Spleen (tissue), 11 donors: ENCODE measurements around the gene SF3A1. TPM values are rescaled to one million over a fixed set of nuclear protein-coding genes. Genes with fewer than 3 reads are reported as not detected.

Experiments
- DNase-seq: peaks from one replicate; pipeline ENCODE4 v3.0.0-alpha.2; 2020
- H3K27ac ChIP-seq, 8 donors: fragments of 200-600 bp; sonication (generic) in 7 of 8; 1 replicate in 4 of 8; 2 replicates in 4 of 8; pipeline versions ENCODE4 v1.5.0 to v1.8.0; 2016 to 2021; ENCODE audit warnings: inconsistent platforms in 4 of 8, mild to moderate bottlenecking in 4 of 8, moderate library complexity in 1 of 8
- H3K27me3 ChIP-seq, 7 donors: fragments of 200-600 bp; sonication (generic) in 6 of 7; replicated peaks in 1 of 7; 1 replicate in 4 of 7; 2 replicates in 3 of 7; pipeline versions ENCODE4 v1.5.0 to v1.8.0; 2016 to 2021; ENCODE audit warnings: inconsistent platforms in 3 of 7, mild to moderate bottlenecking in 1 of 7
- H3K36me3 ChIP-seq, 6 donors: fragments of 200-600 bp; sonication (generic) in 5 of 6; 1 replicate in 4 of 6; 2 replicates in 2 of 6; pipeline versions ENCODE4 v1.5.0 to v1.8.0; 2016 to 2021; ENCODE audit warnings: inconsistent platforms in 2 of 6
- H3K4me1 ChIP-seq, 6 donors: fragments of 200-600 bp; sonication (generic) in 5 of 6; 1 replicate in 3 of 6; 2 replicates in 3 of 6; pipeline versions ENCODE4 v1.5.0 to v1.8.0; 2016 to 2021; ENCODE audit warnings: inconsistent platforms in 3 of 6
- H3K4me3 ChIP-seq, 8 donors: fragments of 200-600 bp; sonication (generic) in 7 of 8; 1 replicate in 4 of 8; 2 replicates in 4 of 8; pipeline versions ENCODE4 v1.5.0 to v1.8.0; 2016 to 2021; ENCODE audit warnings: inconsistent platforms in 4 of 8, mild to moderate bottlenecking in 4 of 8, moderate library complexity in 2 of 8
- H3K9me3 ChIP-seq, 8 donors: fragments of 200-600 bp; sonication (generic) in 7 of 8; 1 replicate in 4 of 8; 2 replicates in 4 of 8; pipeline versions ENCODE4 v1.5.0 to v1.8.0; 2016 to 2021; ENCODE audit warnings: inconsistent platforms in 4 of 8
- CTCF ChIP-seq, 11 experiments: fragments of 200-600 bp in 7 of 11; fragments of 450-650 bp in 4 of 11; sonication (generic) in 4 of 11; IDR thresholded peaks in 8 of 11; conservative IDR thresholded peaks in 3 of 11; 1 replicate in 7 of 11; 2 replicates in 4 of 11; pipeline versions ENCODE4 v1.4.0 to v1.8.0; 2016 to 2021; ENCODE audit warnings: antibody characterized with exemption in 11 of 11, inconsistent platforms in 4 of 11, mild to moderate bottlenecking in 1 of 11
- POLR2A ChIP-seq, 3 donors: fragments of 450-650 bp; IDR thresholded peaks; one replicate each; pipeline ENCODE4 v1.5.1; 2017; ENCODE audit warnings: antibody characterized with exemption in 3 of 3, mild to moderate bottlenecking in 1 of 3
- POLR2AphosphoS5 ChIP-seq, 3 donors: sonication (generic); formaldehyde crosslinking; IDR thresholded peaks; one replicate each; pipeline ENCODE4 v1.5.1; 2017; ENCODE audit warnings: antibody characterized with exemption in 3 of 3
- WGBS, 5 donors: extraction: QIAGEN DNeasy Blood & Tissue Kit in 3 of 5; methylation state at CpG; one replicate each; pipeline versions ENCODE4 v1.1.5 to v1.1.7; 2013 to 2018; 5-methylcytosine and 5-hydroxymethylcytosine counted together
- intact Hi-C: fragments of 100-400 bp; cut with DNase I; formaldehyde crosslinking; loops from one replicate; pipeline ENCODE4 v1.15.0; 2023; ENCODE audit warnings: low total_unique reads
- polyA plus RNA-seq, 3 donors: library from polyadenylated mRNA; stranded (reverse); fragments of 200-250 nt; gene quantifications; one replicate each; pipeline ENCODE4 v1.2.1, GENCODE V29; 2013
- total RNA-seq, 7 donors: library from RNA; depleted of rRNA in 3 of 7; stranded (reverse); fragments of >200 nt in 3 of 7; fragmentation: NEBNext Ultra II Directional in 4 of 7; extraction: Animal tissue kit (Norgen Biotek cat#: 25700) in 4 of 7; gene quantifications; one replicate each; pipeline versions ENCODE4 v1.1.0 to v1.2.1, GENCODE V29; 2016 to 2021
- donor health status: healthy with polysubstance abuse.
- donor health status: DM: no; HTN: no; CAD: no; lungs with moderate emphysema.
- donor health status: DM: no; HTN: no; CAD: no.
- donor health status: Bipolar disorder and iron deficiency.
- donor health status: healthy.
- donor health status: DM: no; HTN: no; CAD: no.
- donor health status: DM: yes; HTN: yes; CAD: no.

Gene SF3A1
- total and polyA plus RNA-seq, 10 donors = 14.9 to 223 (median 175) TPM

- intact Hi-C loops = no loop called here
- H3K4me1 ChIP-seq = peaks cover 0 to 33% (median 20%) of the 10 kb centered on the region in 6 donors
- H3K9me3 ChIP-seq = no peaks in the 10 kb centered on the region
- no peak overlapping the region for H3K4me3 ChIP-seq
- no peaks in the 10 kb centered on the region for H3K36me3 ChIP-seq
- no peak for DNase-seq
- 58 to 70% (median 67%) methylated on average over 24 to 25 of the region's 25 CpGs for WGBS, 5 donors
- H3K27ac ChIP-seq = no peak overlapping the region
- no peak for TF ChIP-seq CTCF (IDR thresholded peaks at IDR 0.05 in 8 of 11, conservative IDR thresholded peaks at IDR 0.05 in 3 of 11)
- no peak for TF ChIP-seq POLR2A (IDR thresholded peaks at IDR 0.05)
- TF ChIP-seq POLR2AphosphoS5 (IDR thresholded peaks at IDR 0.05) = no peak
- peaks cover 0 to 56% (median 32%) of the 10 kb centered on the region in 7 donors for H3K27me3 ChIP-seq
These were observed 42.3 kb upstream of the SF3A1 start for GRCh38 chr22:30398685-30399680.

GRCh38 chr22:30397656-30398635 is 41.3 kb upstream of the SF3A1 start:
- intact Hi-C loops = no loop called here
- Histone ChIP-seq H3K4me3 (peak overlapping the region in 6 of 8 donors; percentile 40 to 71 (median 45)), H3K27ac (peak overlapping the region in 1 of 8 donors; percentile 28), H3K9me3 (no peaks in the 10 kb centered on the region), H3K36me3 (no peaks in the 10 kb centered on the region), H3K27me3 (peaks cover 0 to 56% (median 32%) of the 10 kb centered on the region in 7 donors), H3K4me1 (peaks cover 0 to 40% (median 22%) of the 10 kb centered on the region in 6 donors)
- 28 to 38% (median 33%) methylated on average over 10 to 11 of the region's 11 CpGs for WGBS, 5 donors
- TF ChIP-seq POLR2AphosphoS5 (IDR thresholded peaks at IDR 0.05) = no peak
- TF ChIP-seq CTCF (IDR thresholded peaks at IDR 0.05 in 8 of 11, conservative IDR thresholded peaks at IDR 0.05 in 3 of 11) = no peak
- TF ChIP-seq POLR2A (IDR thresholded peaks at IDR 0.05) = no peak
- no peak for DNase-seq

DNA sequence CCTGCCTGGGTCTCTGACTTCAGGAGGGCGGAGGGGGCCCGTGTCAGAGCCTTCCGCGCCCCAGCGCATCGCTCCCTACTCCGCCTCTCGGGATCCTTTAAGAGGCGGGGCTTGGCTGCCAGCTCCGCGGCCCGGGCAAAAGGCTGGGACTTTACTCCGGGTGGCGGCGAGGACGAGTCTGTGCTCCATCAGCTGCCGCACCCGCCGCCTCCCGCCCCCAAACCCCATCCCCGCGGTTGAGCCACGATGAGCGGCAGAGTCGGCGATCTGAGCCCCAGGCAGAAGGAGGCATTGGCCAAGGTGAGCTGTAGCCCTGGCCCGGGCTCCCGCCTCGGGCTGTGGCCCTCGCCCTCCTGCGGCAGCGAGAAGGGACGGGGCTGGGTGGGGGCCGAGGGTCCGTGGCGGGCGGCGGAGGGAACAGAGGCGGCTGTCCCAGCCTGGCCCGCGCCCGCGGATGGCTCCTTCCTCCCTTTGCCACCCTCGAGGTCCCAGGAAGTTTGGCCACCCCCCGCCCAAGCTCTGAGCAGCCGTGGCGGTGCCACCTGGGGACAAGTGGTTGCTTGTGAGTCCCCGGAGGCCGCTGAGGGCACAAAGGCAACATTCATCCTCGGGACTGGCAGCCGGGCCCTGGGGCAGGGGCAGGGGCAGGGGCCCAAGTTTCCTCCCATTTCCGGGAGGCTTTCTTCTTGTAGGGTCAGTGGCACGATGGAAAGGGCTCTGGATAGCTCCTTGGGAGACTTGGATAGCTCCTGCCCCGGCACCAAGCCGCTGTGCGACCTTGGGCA is 40.4 kb upstream of the SF3A1 start, which contains the start of gene SEC14L2:
TSS of gene SEC14L2 (plus strand) at position 148 of the 785 bp plus-strand sequence. CDS start at position 247, 99 bp downstream.
- H3K36me3 ChIP-seq = no peaks in the 10 kb centered on the region
- TF ChIP-seq POLR2AphosphoS5 (IDR thresholded peaks at IDR 0.05) = peak in 2 of 3 donors; percentile 48 to 60
- no peak for TF ChIP-seq CTCF (IDR thresholded peaks at IDR 0.05 in 8 of 11, conservative IDR thresholded peaks at IDR 0.05 in 3 of 11)
- TF ChIP-seq POLR2A (IDR thresholded peaks at IDR 0.05) = no peak
- 2 to 4% (median 3%) methylated on average over 32 to 56 of the region's 56 CpGs for WGBS, 5 donors
- peaks cover 0 to 56% (median 32%) of the 10 kb centered on the region in 7 donors for H3K27me3 ChIP-seq
- peak within 1 kb of the TSS in 2 of 8 donors; percentile 28 to 48 for H3K27ac ChIP-seq
- no peak for DNase-seq
- intact Hi-C loops = no loop called here
- peaks cover 0 to 49% (median 27%) of the 10 kb centered on the region in 6 donors for H3K4me1 ChIP-seq
- peak within 1 kb of the TSS; percentile 18 to 71 (median 42) for H3K4me3 ChIP-seq
- H3K9me3 ChIP-seq = no peaks in the 10 kb centered on the region
